ENCODE measurements around the gene AKAP8. TPM values are rescaled to one million over a fixed set of nuclear protein-coding genes. Genes with fewer than 3 reads are reported as not detected.
A peak's percentile ranks its signal among the peaks of the same experiment; 100 is the strongest.

Gene AKAP8
- total and polyA plus RNA-seq, 2 of the 4 experiments (the other 2 are of a cell fraction) = 12.2 to 13.4 TPM

- TF ChIP-seq FOS (IDR thresholded peaks at IDR 0.05; ENCODE audit: low read depth, low read length) (peak; percentile 50; the same call in 1 of the 2 replicates), MAFK (IDR thresholded peaks at IDR 0.05; ENCODE audit: low read depth, low read length) (no peak)
Observed at GRCh38 chr19:15330801-15331418, 48.7 kb downstream of the AKAP8 start (continued).

- Histone ChIP-seq H3K18ac (ENCODE audit: low read depth, low read length) (no peak overlapping the region), H3K23ac (ENCODE audit: low read depth, low read length) (no peak overlapping the region; the same call in 1 of the 2 replicates), H3K9ac (ENCODE audit: low read depth, low read length) (no peak overlapping the region), H3K27me3 (ENCODE audit: control insufficient read depth, insufficient read depth, low read length) (no peaks in the 10 kb centered on the region), H2BK5ac (ENCODE audit: low read depth, low read length, poor library complexity, severe bottlenecking) (no peak overlapping the region), H2BK120ac (ENCODE audit: low read depth, low read length) (no peak overlapping the region), H3K36me3 (ENCODE audit: control insufficient read depth, insufficient read depth, low read length) (no peaks in the 10 kb centered on the region), H3K4me2 (ENCODE audit: low read depth, low read length) (peak overlapping the region; percentile 23; the same call in 1 of the 2 replicates), H3K79me1 (ENCODE audit: low read depth in 1 of 2, low read length in 2 of 2) (peaks cover 4 to 54% of the 10 kb centered on the region in 2 experiments; a peak in 3 of 4 replicates), H3K9me3 (ENCODE audit: control insufficient read depth, insufficient read depth, low read length) (no peaks in the 10 kb centered on the region), H3K9me1 (ENCODE audit: insufficient read depth, low read length) (peaks cover 40% of the 10 kb centered on the region), H4K20me1 (ENCODE audit: insufficient read depth, low read length) (peaks cover 82% of the 10 kb centered on the region), H3K14ac (replicated peaks; ENCODE audit: low read depth, low read length) (no peak overlapping the region), H2AK5ac (ENCODE audit: low read depth, low read length) (no peak overlapping the region), H2BK15ac (ENCODE audit: low read depth, low read length) (no peak overlapping the region), H3K56ac (ENCODE audit: extremely low read depth, insufficient read depth, low read length) (no peak overlapping the region), H3K27ac (ENCODE audit: insufficient read depth, low read length) (no peak overlapping the region), H3K4me1 (ENCODE audit: control insufficient read depth, insufficient read depth, low read length) (peaks cover 30% of the 10 kb centered on the region), H3K4ac (ENCODE audit: low read depth, low read length) (no peak overlapping the region), H3K4me3 (ENCODE audit: insufficient read depth, low read depth, low read length) (no peak overlapping the region), H2AK9ac (replicated peaks; ENCODE audit: low read depth, low read length, poor library complexity) (no peak overlapping the region), H4K91ac (ENCODE audit: insufficient read depth, low read depth, low read length) (no peak overlapping the region), H4K5ac (ENCODE audit: low read depth, low read length) (no peak overlapping the region), H4K8ac (ENCODE audit: low read depth in 2 of 2, low read length in 2 of 2) (no peak overlapping the region), H2BK20ac (ENCODE audit: low read depth, low read length) (no peak overlapping the region), H2AFZ (replicated peaks; ENCODE audit: low read length, poor library complexity) (no peak overlapping the region)
- BruUV-seq (replicated peaks) = TSS peak; percentile 8
- intact Hi-C loops (cut with micrococcal nuclease) = loop anchor here (5.0 kb wide), 1 partner anchor 36 kb away; no protein-coding TSS in a partner anchor
- no peak for ATAC-seq (ENCODE audit: low read depth)
- DNase-seq = no peak
- CTCF ChIA-PET = no interaction called here
- dilution Hi-C loops (cut with HindIII; ENCODE audit: low sequenced_read_pairs, unreplicated experiment) = no loop called here
- 85% methylated on average over 7 of the region's 10 CpGs; no CpG with 5 or more reads in 1 of the 2 experiments for WGBS, 2 experiments (ENCODE audit: extremely low coverage in 2 of 2, insufficient read length in 1 of 2)
- POLR2A ChIA-PET (ENCODE audit: unreplicated experiment) = no interaction called here
- in situ Hi-C loops (cut with MboI; ENCODE audit: low sequenced_read_pairs) = no loop called here
- TF ChIP-seq MAZ (IDR thresholded peaks at IDR 0.05; ENCODE audit: borderline replicate concordance, low read depth, low read length) (no peak), NFE2L2 (IDR thresholded peaks at IDR 0.05; ENCODE audit: low read depth, low read length) (no peak), ELK1 (IDR thresholded peaks at IDR 0.05; ENCODE audit: borderline replicate concordance, low read depth, low read length) (no peak), RAD21 (IDR thresholded peaks at IDR 0.05; ENCODE audit: low read length) (no peak), MAFK (IDR thresholded peaks at IDR 0.05; ENCODE audit: low read depth, low read length) (no peak), BHLHE40 (IDR thresholded peaks at IDR 0.05; ENCODE audit: low read depth, low read length) (no peak), CTCF (conservative IDR thresholded peaks at IDR 0.05; ENCODE audit: low read depth, low read length) (no peak), USF2 (IDR thresholded peaks at IDR 0.05; ENCODE audit: low read depth, low read length) (no peak), MXI1 (IDR thresholded peaks at IDR 0.05; ENCODE audit: borderline replicate concordance, low read depth, low read length) (no peak), RFX5 (IDR thresholded peaks at IDR 0.05; ENCODE audit: low read depth, low read length) (no peak), POLR2A (IDR thresholded peaks at IDR 0.05; ENCODE audit: low read depth, low read length) (no peak), CEBPB (IDR thresholded peaks at IDR 0.05; ENCODE audit: low read depth, low read length) (no peak), CHD1 (IDR thresholded peaks at IDR 0.05; ENCODE audit: low read depth, low read length) (no peak)
Observed at GRCh38 chr19:15328312-15328711, 51.3 kb downstream of the AKAP8 start.

Data from IMR-90 (cell line).